CD14-positive monocyte (primary cell): ENCODE data around the gene CPNE4. TPM values are rescaled to one million over a fixed set of nuclear protein-coding genes. Genes with fewer than 3 reads are reported as not detected.

ENCODE experiments used
- DNase-seq, 3 donors: peaks; one replicate each; pipeline ENCODE4 v3.0.0-alpha.2; 2011 to 2022
- H2AFZ ChIP-seq: 2 replicates; pipeline ENCODE4 v1.6.0; 2012; ENCODE audit warnings: mild to moderate bottlenecking, low read depth, low read length, inconsistent platforms; ENCODE audit not compliant: insufficient read depth, poor library complexity, severe bottlenecking
- H3K27ac ChIP-seq, 2 donors: 1 replicate in 1 of 2; 2 replicates in 1 of 2; pipeline ENCODE4 v1.5.1; 2012 to 2013; ENCODE audit warnings: low read length in 2 of 2, control low read depth in 1 of 2, inconsistent platforms in 1 of 2, low read depth in 1 of 2, mild to moderate bottlenecking in 1 of 2
- H3K27me3 ChIP-seq, 2 donors: one replicate each; pipeline versions ENCODE4 v1.6.0 to v1.6.1; 2011 to 2013; ENCODE audit warnings: low read length in 2 of 2; ENCODE audit not compliant: control insufficient read depth in 2 of 2, insufficient read depth in 2 of 2
- H3K36me3 ChIP-seq, 2 donors: replicated peaks in 1 of 2; 1 replicate in 1 of 2; 2 replicates in 1 of 2; pipeline versions ENCODE4 v1.5.1 to v1.6.1; 2012 to 2013; ENCODE audit warnings: low read length in 2 of 2, control low read depth in 1 of 2, inconsistent platforms in 1 of 2, mild to moderate bottlenecking in 1 of 2; ENCODE audit not compliant: insufficient read depth in 2 of 2, control insufficient read depth in 1 of 2
- H3K4me1 ChIP-seq, 2 donors: 1 replicate in 1 of 2; 2 replicates in 1 of 2; pipeline versions ENCODE4 v1.5.1 to v1.6.1; 2012 to 2013; ENCODE audit warnings: low read length in 2 of 2, control low read depth in 1 of 2, inconsistent platforms in 1 of 2, mild to moderate bottlenecking in 1 of 2, moderate library complexity in 1 of 2; ENCODE audit not compliant: insufficient read depth in 2 of 2, control insufficient read depth in 1 of 2
- H3K4me2 ChIP-seq: replicated peaks from 2 replicates; pipeline ENCODE3; 2012; ENCODE audit warnings: low read length, moderate library complexity, mild to moderate bottlenecking; ENCODE audit not compliant: poor library complexity, severe bottlenecking; ENCODE audit errors: extremely low read depth
- H3K4me3 ChIP-seq, 3 experiments: fragments of 200-600 bp in 1 of 3; sonication (generic) in 1 of 3; replicated peaks in 1 of 3; 1 replicate in 2 of 3; 2 replicates in 1 of 3; pipeline ENCODE4 v1.5.1; 2011 to 2013; ENCODE audit warnings: low read length in 3 of 3, mild to moderate bottlenecking in 3 of 3, control low read depth in 2 of 3, low read depth in 2 of 3, inconsistent platforms in 1 of 3, moderate library complexity in 1 of 3
- H3K79me2 ChIP-seq: 2 replicates; pipeline ENCODE4 v1.6.0; 2012; ENCODE audit warnings: mild to moderate bottlenecking, control low read depth, inconsistent platforms, low read length, moderate library complexity; ENCODE audit not compliant: insufficient read depth
- H3K9ac ChIP-seq: 2 replicates; pipeline ENCODE4 v1.6.0; 2017; ENCODE audit warnings: low read length, mild to moderate bottlenecking; ENCODE audit not compliant: insufficient read depth, poor library complexity, severe bottlenecking
- H3K9me3 ChIP-seq, 2 donors: replicated peaks in 1 of 2; 1 replicate in 1 of 2; 2 replicates in 1 of 2; pipeline versions ENCODE4 v1.5.1 to v1.6.1; 2012 to 2013; ENCODE audit warnings: low read length in 2 of 2, control low read depth in 1 of 2; ENCODE audit not compliant: control insufficient read depth in 1 of 2, insufficient read depth in 1 of 2
- H4K20me1 ChIP-seq: 2 replicates; pipeline ENCODE4 v1.6.0; 2012; ENCODE audit warnings: mild to moderate bottlenecking, low read length, control low read depth, moderate library complexity; ENCODE audit not compliant: insufficient read depth
- H3K27ac Mint-ChIP-seq, 7 donors: one replicate each; pipeline ENCODE4 v1.8.0; 2020; ENCODE audit warnings: mild to moderate bottlenecking in 7 of 7, mixed read lengths in 7 of 7, moderate library complexity in 6 of 7, inconsistent platforms in 2 of 7
- H3K27me3 Mint-ChIP-seq, 3 donors: one replicate each; pipeline ENCODE4 v1.8.0; 2021 to 2022; ENCODE audit warnings: low read depth in 3 of 3, mild to moderate bottlenecking in 3 of 3, mixed read lengths in 3 of 3, moderate library complexity in 3 of 3, inconsistent platforms in 1 of 3
- H3K36me3 Mint-ChIP-seq, 2 donors: one replicate each; pipeline ENCODE4 v1.8.0; 2020; ENCODE audit warnings: mixed read lengths in 2 of 2, inconsistent platforms in 1 of 2, mild to moderate bottlenecking in 1 of 2
- H3K4me1 Mint-ChIP-seq: one replicate; pipeline ENCODE4 v1.8.0; 2020; ENCODE audit warnings: mild to moderate bottlenecking, mixed read lengths
- H3K4me3 Mint-ChIP-seq, 2 donors: one replicate each; pipeline ENCODE4 v1.8.0; 2020; ENCODE audit warnings: mild to moderate bottlenecking in 2 of 2, mixed read lengths in 2 of 2, moderate library complexity in 1 of 2
- H3K9me3 Mint-ChIP-seq, 7 donors: one replicate each; pipeline ENCODE4 v1.8.0; 2020 to 2022; ENCODE audit warnings: mixed read lengths in 7 of 7, mild to moderate bottlenecking in 6 of 7, moderate library complexity in 6 of 7, inconsistent platforms in 2 of 7
- WGBS: methylation state at CpG from one replicate; pipeline ENCODE4 v1.1.5; 2013; ENCODE audit warnings: missing lambda C conversion rate; ENCODE audit not compliant: insufficient coverage; 5-methylcytosine and 5-hydroxymethylcytosine counted together
- intact Hi-C, 2 donors: fragments of 100-400 bp; cut with micrococcal nuclease; formaldehyde crosslinking; loops; one replicate each; pipeline versions ENCODE4 v1.15.0 to v1.15.1; 2023
- polyA plus RNA-seq, 3 donors: library from polyadenylated mRNA; depleted of rRNA in 1 of 3; unstranded in 2 of 3; stranded (reverse) in 1 of 3; fragments of 300-500 nt in 2 of 3; fragments of >200 nt in 1 of 3; fragmentation: Illumina TruSeq in 2 of 3; gene quantifications; 1 replicate in 2 of 3; 2 replicates in 1 of 3; pipeline ENCODE4 v1.2.3, GENCODE V29; 2012 to 2021
- TF ChIP-seq, protein P1 (sequence below): fragments of 200-600 bp; IDR thresholded peaks from one replicate; pipeline ENCODE4 v1.8.0; 2022; ENCODE audit warnings: antibody characterized with exemption, mild to moderate bottlenecking

The CPNE4 gene
- polyA plus RNA-seq, 3 donors, result not detected

DNA sequence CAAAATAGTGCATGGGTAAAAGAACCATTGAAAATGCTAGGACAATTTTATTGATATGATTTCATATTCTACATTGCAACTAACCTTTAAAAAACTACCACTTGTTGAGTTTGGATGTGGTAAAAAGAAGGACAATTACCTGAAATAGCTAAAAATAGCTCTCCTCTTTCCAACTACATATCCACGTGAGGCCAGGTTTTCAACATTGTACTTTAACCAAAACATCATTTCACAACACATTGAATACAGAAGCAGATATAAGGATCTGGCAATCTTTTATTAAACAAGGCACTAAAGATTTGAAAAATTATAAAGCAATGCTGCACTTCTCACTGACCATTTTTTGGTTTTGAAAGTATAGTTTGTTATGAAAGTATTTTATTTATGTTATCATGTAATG is 504.0 kb downstream of the CPNE4 start:
- Mint-ChIP-seq H3K4me1 (peaks cover 3% of the 10 kb centered on the region), H3K36me3 (no peaks in the 10 kb centered on the region), H3K27ac (no peak overlapping the region), H3K9me3 (peaks cover 0 to 2% (median 0%) of the 10 kb centered on the region in 7 donors), H3K4me3 (no peak overlapping the region), H3K27me3 (peaks cover 16 to 29% (median 18%) of the 10 kb centered on the region in 3 donors)
- Histone ChIP-seq H3K9ac (no peak overlapping the region), H3K79me2 (no peaks in the 10 kb centered on the region), H3K4me3 (no peak overlapping the region), H2AFZ (no peak overlapping the region), H3K36me3 (no peaks in the 10 kb centered on the region), H3K9me3 (no peaks in the 10 kb centered on the region), H4K20me1 (no peaks in the 10 kb centered on the region), H3K27me3 (peaks cover 0 to 15% of the 10 kb centered on the region in 2 donors), H3K27ac (no peak overlapping the region), H3K4me1 (peaks cover 0 to 4% of the 10 kb centered on the region in 2 donors), H3K4me2 (no peak overlapping the region)
- TF ChIP-seq, protein P1, sequence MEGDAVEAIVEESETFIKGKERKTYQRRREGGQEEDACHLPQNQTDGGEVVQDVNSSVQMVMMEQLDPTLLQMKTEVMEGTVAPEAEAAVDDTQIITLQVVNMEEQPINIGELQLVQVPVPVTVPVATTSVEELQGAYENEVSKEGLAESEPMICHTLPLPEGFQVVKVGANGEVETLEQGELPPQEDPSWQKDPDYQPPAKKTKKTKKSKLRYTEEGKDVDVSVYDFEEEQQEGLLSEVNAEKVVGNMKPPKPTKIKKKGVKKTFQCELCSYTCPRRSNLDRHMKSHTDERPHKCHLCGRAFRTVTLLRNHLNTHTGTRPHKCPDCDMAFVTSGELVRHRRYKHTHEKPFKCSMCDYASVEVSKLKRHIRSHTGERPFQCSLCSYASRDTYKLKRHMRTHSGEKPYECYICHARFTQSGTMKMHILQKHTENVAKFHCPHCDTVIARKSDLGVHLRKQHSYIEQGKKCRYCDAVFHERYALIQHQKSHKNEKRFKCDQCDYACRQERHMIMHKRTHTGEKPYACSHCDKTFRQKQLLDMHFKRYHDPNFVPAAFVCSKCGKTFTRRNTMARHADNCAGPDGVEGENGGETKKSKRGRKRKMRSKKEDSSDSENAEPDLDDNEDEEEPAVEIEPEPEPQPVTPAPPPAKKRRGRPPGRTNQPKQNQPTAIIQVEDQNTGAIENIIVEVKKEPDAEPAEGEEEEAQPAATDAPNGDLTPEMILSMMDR, result no peak
- intact Hi-C loops, result no loop called here
- no peak for DNase-seq
- WGBS, result no CpG with 5 or more reads among the region's 1 CpG

DNA sequence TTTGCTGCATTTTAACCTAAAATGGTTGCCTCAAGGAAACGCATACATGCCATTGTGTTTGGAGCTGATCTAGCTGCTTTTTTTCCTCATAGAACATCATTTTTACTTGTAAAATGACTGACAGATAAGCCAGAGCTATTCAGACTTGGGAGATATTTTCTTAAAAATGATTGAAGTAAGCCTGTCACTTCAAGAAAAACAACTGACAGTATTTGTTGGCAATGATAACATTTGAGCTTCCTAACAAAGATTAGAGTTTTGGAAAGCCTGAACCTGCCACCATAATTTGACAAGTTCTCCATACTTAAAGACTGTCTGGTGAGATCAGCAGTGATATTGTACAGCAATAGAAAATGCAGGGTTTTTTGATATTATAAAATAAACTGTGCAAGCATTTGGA is 504.4 kb downstream of the CPNE4 start:
- no peak overlapping the region for H3K4me2 ChIP-seq
- H3K4me1 ChIP-seq, result peaks cover 0 to 4% of the 10 kb centered on the region in 2 donors
- Mint-ChIP-seq H3K4me1 (peaks cover 3% of the 10 kb centered on the region), H3K9me3 (peaks cover 0 to 2% (median 0%) of the 10 kb centered on the region in 7 donors), H3K36me3 (no peaks in the 10 kb centered on the region), H3K27me3 (peaks cover 20 to 31% (median 23%) of the 10 kb centered on the region in 3 donors), H3K27ac (no peak overlapping the region), H3K4me3 (no peak overlapping the region)
- no peak overlapping the region for H3K9ac ChIP-seq
- no peak overlapping the region for H2AFZ ChIP-seq
- no peaks in the 10 kb centered on the region for H3K9me3 ChIP-seq
- no peaks in the 10 kb centered on the region for H3K79me2 ChIP-seq
- H3K27ac ChIP-seq, result no peak overlapping the region
- H3K36me3 ChIP-seq, result no peaks in the 10 kb centered on the region
- H3K4me3 ChIP-seq, result no peak overlapping the region
- H3K27me3 ChIP-seq, result peaks cover 0 to 16% of the 10 kb centered on the region in 2 donors
- TF ChIP-seq, protein P1, result no peak
- DNase-seq, result no peak
- no CpG with 5 or more reads among the region's 1 CpG for WGBS
- intact Hi-C loops, result no loop called here
- H4K20me1 ChIP-seq, result no peaks in the 10 kb centered on the region
